ENCODE measurements around the gene PAQR9.
A peak's percentile ranks its signal among the peaks of the same experiment; 100 is the strongest.
"Not testable (repeated sequence)": the region's sequence is repeated elsewhere in the genome, so short reads cannot be mapped to it uniquely, and the experiment has no call there.

PAQR9 gene

DNA sequence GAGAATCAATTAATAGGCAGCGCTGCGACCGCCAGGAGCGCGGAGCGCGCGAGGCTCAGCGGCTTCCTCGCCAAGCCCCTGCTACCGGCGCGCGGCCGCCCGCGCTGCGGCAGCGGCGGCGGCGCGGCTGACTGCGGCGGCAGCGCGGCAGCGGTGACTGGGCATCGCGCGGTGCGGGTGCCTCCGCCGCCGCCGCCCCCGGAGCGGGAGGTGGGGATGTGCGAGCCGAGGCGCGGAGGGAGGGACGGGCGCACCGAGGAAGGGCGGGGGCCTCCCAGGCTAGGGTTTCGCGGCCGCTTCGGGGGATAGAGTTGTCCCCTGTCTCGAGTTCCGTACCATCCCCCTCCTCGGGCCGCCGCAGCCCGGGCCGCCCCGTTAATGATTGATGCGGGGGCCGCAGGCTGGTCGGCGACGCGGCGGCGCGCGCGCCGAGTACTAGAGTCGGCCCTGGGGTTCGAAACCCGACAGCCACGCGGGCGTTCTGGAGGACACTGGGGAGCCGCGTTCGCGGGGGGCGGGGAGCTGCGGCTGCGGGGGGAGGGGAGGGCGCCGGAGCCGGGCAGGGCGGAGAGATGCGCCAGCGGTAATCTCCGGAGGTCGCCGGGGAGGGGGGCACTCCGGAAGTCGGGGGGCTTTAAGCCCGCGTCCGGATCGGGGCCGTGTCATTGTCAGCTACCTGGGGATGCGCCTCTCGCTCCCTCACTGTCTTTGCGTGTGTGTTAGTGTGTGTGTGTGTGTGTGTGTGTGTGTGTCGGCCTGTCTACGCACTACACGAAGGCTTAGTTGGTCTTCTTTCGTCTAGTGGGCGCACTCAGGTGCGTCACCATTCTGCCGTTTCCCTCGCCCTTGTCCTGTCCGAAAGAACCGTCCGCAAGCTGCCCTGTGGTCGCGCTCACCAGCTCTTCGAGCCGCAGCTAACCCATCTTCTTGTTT is at the start of gene PAQR9:
Gene PAQR9 (minus strand): TSS at position 159 of the 933 bp plus-strand sequence. CDS start 338 bp downstream, outside the sequence.
- no peak for DNase-seq

DNA sequence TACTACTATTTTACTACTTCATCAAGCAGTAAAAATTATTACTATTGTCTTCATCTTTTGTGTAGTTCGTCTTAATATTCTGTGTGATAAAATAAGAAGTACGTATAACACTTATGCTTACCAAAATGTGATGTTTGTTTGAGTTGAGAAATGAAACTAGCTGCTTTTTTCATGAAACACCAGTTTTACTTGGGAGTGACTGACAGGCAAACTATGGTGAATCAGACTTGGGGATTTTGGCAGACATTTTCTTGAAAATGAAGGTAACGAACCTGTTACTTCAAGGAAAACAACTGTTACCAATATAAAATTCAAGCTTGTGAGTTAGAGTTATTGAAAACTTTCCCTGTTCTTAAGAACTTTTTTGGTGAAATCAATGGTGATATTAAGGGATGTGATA is 48.2 kb upstream of the PAQR9 start:
- no peak for DNase-seq

DNA sequence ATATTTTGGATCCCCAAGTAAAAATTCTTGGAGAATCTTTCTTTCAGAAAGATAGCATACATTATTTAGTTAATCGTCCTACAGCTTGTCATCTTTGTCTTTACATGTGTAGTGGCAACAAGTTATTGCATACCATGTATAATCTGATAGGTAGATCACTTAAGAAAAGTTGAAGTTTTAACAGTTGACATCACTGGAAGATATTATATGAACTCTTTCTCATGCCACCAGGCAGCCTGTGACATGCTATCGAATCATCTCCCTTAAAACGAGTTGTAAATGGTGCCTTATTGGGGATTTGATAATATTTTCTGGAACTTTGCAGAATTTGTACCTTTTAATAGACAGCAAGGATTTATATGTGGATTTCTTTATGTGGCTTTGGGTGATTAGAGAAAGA is 46.5 kb upstream of the PAQR9 start:
- no peak for DNase-seq

DNA sequence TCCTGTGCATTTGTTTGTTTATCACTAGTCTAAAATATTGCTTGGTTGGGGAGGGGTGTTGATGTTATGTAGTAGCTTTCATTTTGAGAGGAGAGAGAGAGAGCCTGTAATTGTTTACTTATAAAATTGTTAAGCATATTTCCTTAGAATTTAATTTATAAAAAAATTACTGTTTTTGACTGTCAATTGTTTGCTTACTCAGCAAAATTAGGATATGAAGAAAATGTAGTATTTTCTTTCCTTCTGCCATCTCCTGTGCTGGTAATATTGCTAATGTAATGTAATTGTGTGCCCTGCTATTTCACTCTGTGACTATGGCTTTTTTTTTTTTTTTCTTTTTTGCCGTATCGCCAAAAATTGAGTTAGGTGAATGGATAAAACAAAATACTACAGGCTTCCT is 41.3 kb upstream of the PAQR9 start:
- no peak for DNase-seq

GRCh38 chr3:143002727-143003126 is 39.3 kb upstream of the PAQR9 start:
- DNase-seq, result no peak

DNA sequence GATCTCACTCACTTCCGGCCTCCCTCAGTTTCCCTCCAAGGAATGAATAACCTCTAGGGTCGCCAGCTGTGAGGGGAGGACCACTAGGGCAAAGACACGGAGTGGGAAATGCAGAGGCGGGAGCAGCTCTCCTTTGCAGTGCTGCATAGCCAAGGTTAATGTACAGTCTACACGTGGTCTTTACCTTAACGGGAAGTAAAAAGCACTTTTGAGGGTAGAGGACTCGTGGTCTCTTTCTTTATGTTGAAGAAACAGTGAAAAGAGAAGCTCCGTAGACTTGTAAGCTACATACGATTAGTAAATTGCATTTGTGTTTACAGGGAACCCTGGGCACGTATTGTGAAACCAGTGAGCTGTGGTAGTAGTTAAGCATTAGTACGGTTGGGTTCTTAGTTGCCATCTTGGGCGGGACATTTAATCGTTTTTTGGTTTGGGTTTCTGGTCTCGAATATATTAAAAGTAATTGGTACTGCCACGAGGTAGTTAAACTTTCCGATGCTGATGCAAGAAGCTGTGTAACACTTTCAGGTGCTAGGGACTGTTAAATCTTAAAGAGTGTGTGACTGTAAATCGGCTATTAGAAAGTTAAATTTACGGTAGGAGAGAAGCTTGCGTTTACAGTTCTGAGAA is 38.7 kb upstream of the PAQR9 start:
- DNase-seq, result no peak

DNA sequence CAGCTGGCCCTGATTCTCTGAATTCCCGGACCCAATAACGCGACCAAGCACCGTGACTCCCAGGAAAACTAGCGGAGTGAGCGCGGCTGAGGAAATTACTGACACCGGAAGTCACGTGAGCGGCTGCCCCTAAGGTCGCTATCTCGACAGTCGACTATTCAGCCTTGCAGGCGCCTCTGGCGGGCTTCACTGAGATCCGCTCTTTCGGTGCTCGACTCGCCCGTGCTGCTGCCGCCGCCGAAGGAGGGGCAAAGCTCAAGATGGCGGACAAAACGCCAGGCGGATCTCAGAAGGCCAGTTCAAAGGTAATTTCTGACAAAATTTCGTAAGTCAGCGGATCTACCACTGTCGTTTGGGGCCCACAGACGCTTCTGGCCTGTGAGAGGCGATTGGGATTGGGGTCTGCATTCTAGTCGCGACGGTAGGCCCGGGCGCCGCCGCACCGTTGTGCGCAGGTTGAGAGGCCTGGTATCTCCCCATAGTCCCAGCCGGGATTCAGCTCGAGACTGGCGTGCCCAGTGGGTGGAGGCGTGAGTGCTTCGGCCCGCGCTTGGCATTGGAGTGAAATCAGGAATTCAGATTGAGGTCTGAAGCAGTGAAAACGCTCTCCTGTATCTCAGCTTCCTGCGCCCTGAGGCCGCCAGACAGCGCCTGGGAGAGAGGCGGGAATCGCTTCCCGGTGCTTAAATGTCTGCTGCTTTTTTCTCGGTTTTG is 38.1 kb upstream of the PAQR9 start, which contains the start of gene U2SURP:
Gene U2SURP (plus strand): TSS at position 202 of the 714 bp plus-strand sequence. CDS start 59 bp downstream, at position 261.
- DNase-seq, result peak; percentile 96

GRCh38 chr3:143001034-143001368 is 37.5 kb upstream of the PAQR9 start:
- no peak for DNase-seq

- DNase-seq, result no peak
These were observed 37.1 kb upstream of the PAQR9 start for GRCh38 chr3:143000528-143000927.

GRCh38 chr3:142999881-143000280 is 36.4 kb upstream of the PAQR9 start:
- no peak for DNase-seq

DNA sequence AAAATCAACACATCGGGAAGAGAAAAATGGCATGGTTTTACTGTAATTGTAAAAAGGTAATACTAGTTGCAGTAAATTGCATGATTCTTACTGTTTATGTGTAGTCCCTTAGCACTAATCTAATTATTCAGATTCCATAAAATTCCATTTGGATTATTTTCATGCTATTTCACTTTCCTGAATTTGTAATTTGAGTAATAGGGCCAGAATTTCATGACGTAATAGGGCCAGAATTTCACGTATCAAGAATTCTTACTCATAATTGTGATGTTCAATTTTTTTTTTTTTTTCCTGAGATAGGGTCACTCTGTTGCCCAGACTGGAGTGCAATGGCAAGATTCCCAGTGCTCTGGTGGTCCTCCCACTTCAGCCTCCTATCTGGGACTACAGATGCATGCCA is 35.0 kb upstream of the PAQR9 start:
- no peak for DNase-seq

DNA sequence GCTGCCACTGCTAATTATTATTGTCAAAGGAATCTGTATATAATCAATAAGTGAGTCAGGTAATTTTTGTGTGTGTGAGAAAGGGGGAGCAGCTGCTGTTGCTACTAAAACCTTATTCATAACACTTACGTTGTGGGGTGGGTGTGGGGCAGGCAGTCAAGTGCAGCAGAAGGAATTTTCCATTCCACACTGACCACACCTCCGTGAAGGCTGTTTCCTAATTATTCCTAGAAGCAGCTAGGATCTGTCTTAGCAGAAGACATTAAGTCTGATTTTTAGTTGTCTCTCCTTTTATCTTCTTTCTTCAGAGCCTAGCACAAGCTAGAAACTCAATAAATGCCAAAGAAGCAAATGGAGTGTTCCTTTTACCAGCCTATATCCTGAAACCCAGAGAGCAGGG is 33.9 kb upstream of the PAQR9 start:
- DNase-seq, result no peak

- peak; percentile 4 for DNase-seq
These were observed 30.5 kb upstream of the PAQR9 start for GRCh38 chr3:142993958-142994442.

DNA sequence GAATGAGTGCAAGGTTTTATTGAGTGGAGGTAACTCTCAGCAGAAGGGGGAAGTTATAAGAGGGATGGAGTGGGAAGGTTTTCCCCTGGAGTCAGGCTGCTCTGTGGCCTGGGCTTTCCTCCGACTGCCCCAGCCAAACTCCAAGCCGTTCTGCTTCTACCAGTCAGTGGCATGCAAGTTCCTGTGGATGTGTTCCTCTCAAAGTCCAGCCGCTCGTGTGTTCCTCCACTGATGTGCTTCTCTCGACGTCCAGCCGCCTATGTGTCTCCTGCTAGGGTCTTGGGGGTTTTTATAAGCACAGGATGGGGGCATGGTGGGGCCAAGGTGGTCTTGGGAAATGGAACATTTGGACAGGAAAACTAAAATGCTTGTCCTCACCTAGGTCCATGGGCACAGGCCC is 28.8 kb upstream of the PAQR9 start:
- no peak for DNase-seq

- DNase-seq, result no peak
These were observed 27.2 kb upstream of the PAQR9 start for GRCh38 chr3:142990721-142991120.

GRCh38 chr3:142988826-142989225 is 25.4 kb upstream of the PAQR9 start:
- DNase-seq, result not testable (repeated sequence)

- DNase-seq, result not testable (repeated sequence)
These were observed 24.7 kb upstream of the PAQR9 start for GRCh38 chr3:142988221-142988620.

- no peak for DNase-seq
These were observed 24.2 kb upstream of the PAQR9 start for GRCh38 chr3:142987707-142988106.

DNA sequence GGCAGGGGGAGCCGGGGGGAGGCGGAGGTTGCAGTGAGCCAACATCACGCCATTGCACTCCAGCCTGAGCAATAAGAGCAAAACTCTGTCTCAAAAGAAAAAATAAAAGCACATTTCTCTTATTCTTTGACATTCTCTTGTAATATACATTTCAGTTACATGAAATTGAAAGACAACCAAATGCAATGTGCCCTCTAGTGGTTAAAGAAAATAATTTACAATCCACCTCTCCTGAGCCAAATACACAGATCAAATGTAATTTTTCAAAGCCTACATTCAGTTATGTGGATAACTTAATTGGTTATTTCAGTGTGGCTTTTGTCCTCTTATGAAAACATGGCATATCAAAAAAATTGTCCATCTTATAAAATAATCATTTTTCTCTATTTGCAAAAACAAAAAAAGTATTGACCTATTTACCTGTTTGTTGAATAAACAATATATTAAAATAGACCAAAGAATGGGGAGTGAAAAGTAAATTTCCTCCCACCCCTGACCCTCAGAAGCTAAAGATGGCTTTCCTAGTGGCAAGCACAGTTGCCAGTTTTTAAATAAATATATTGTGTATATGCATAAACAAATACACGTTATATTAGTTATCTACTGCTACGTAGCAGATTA is 23.7 kb upstream of the PAQR9 start:
- DNase-seq, result peak; percentile 3

DNA sequence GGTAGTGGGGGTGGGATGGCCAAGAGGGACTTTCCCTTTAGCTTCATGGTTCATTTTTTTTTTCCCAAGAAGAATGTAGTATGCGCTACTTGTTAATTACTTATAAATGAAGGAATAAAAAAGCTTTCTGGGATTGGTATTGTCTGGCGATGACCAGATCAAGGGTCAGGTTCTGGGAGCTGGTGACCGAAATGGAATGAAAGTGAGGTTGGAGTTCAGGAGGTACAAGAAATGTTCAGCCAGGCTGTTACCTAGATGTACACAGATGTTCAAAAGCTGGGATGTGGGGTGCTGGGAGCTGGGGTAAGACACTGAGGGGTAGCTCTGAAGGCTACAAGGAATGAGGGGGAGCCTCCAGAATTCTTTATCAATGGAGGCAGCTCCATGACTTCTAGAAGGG is 20.8 kb upstream of the PAQR9 start:
- no peak for DNase-seq

GRCh38 chr3:142983318-142983717 is 19.8 kb upstream of the PAQR9 start:
- DNase-seq, result no peak

DNA sequence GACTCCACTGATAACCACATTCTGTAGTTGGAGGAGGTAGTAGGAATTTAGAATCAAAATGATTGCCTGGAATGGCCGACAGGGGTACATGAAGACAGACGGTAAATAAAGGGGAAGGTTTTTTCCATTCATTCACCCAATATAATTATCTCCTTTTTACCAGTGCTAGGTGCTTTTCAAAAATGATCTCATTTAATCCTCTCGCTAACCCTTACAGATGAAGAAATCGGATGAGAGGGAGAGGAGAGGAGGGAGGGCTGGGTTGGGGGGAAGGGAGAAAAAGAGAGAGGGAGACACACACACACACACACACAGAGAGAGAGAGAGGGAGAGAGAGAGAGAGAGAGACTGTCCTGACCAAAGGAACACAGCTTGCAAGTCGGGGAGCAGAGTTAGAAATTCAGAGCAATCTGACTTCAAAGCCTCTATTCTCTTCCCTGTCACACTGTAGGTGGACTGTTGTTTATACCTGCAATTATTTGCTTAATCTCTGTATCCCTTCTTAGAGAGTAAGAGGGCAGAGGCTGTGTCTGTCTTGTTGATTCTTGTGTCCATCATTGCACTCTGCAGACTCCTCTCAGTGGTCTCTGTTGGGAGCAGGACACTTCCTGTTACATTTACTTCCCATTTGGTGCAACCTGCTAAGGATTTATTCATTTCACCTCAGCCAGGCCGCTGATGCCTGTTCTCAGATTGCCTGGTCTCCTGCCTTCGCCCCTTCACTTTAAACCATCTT is 18.7 kb upstream of the PAQR9 start:
- DNase-seq, result no peak
